ENCODE data around the gene CHST8. TPM values are rescaled to one million over a fixed set of nuclear protein-coding genes. Genes with fewer than 3 reads are reported as not detected.

Gene CHST8
- total RNA-seq, 1 donor from 2014 or later, result 0.35 TPM

DNA sequence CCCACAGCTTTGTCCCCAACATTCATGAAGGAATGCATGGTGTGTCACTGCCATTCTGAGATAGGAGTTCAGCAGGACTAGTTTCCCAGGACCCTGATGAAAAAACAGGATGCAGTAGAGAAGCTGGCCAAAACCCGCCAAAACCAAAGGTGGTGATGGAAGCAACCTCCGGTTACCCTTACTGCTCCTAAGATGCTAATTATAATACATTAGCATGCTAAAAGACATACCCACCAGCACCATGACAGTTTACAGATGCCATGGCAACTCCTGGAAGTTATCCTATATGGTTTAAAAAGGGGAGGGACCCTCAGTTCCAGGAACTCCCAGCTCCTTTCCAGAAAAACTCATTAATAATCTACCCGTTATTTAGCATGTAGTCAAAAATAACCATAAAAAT, 115.0 kb downstream of the CHST8 start:
- no peaks in the 10 kb centered on the region for H3K27me3 Mint-ChIP-seq (ENCODE audit: unreplicated experiment)
- DNase-seq (ENCODE audit: extremely low spot score, unreplicated experiment), result no peak
- H3K4me3 Mint-ChIP-seq (ENCODE audit: unreplicated experiment), result no peak overlapping the region
- H3K36me3 Mint-ChIP-seq (ENCODE audit: unreplicated experiment), result no peaks in the 10 kb centered on the region
- H3K4me1 Mint-ChIP-seq (ENCODE audit: unreplicated experiment), result no peaks in the 10 kb centered on the region
- TF ChIP-seq, protein P1, sequence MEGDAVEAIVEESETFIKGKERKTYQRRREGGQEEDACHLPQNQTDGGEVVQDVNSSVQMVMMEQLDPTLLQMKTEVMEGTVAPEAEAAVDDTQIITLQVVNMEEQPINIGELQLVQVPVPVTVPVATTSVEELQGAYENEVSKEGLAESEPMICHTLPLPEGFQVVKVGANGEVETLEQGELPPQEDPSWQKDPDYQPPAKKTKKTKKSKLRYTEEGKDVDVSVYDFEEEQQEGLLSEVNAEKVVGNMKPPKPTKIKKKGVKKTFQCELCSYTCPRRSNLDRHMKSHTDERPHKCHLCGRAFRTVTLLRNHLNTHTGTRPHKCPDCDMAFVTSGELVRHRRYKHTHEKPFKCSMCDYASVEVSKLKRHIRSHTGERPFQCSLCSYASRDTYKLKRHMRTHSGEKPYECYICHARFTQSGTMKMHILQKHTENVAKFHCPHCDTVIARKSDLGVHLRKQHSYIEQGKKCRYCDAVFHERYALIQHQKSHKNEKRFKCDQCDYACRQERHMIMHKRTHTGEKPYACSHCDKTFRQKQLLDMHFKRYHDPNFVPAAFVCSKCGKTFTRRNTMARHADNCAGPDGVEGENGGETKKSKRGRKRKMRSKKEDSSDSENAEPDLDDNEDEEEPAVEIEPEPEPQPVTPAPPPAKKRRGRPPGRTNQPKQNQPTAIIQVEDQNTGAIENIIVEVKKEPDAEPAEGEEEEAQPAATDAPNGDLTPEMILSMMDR (IDR thresholded peaks at IDR 0.05), result no peak
- no peaks in the 10 kb centered on the region for H3K9me3 Mint-ChIP-seq (ENCODE audit: unreplicated experiment)
- no peak overlapping the region for H3K27ac Mint-ChIP-seq (ENCODE audit: unreplicated experiment)

DNA sequence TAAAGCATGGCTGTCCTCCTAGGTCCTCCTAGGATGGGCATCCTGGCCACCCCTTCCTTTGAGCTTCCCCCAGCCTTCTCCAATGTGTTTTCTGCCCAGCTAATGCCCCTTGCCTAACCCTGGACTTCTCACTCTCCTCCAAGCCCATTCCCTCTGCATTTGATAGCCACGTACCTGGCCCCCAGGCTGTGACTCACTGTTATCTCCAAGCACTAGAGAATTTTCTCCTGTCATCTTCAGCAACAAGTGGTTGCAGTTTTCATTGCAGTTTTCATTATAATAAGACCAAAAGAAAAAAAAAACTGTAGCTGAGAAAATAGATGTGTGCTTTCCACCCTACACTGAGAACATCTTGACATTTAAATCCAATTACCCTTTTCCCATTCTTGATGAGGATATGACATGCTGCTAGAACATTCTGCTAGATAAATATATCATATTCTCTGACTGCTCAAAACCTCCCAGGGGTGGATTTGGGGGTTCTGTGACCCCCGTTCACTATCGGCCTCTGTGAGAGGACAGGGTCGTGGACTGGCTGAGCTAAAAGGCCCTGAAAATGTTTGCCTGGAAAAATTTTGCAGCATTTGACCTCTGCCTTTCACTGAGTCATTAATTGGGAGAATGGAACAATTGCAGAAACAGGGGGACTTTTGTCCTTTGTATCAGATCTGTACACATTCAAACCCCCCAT, 116.1 kb downstream of the CHST8 start:
- no peaks in the 10 kb centered on the region for H3K27me3 Mint-ChIP-seq (ENCODE audit: unreplicated experiment)
- no peak overlapping the region for H3K27ac Mint-ChIP-seq (ENCODE audit: unreplicated experiment)
- H3K36me3 Mint-ChIP-seq (ENCODE audit: unreplicated experiment), result no peaks in the 10 kb centered on the region
- no peak overlapping the region for H3K4me3 Mint-ChIP-seq (ENCODE audit: unreplicated experiment)
- H3K9me3 Mint-ChIP-seq (ENCODE audit: unreplicated experiment), result no peaks in the 10 kb centered on the region
- no peak for DNase-seq (ENCODE audit: extremely low spot score, unreplicated experiment)
- H3K4me1 Mint-ChIP-seq (ENCODE audit: unreplicated experiment), result no peaks in the 10 kb centered on the region
- TF ChIP-seq, protein P1 (IDR thresholded peaks at IDR 0.05), result no peak

DNA sequence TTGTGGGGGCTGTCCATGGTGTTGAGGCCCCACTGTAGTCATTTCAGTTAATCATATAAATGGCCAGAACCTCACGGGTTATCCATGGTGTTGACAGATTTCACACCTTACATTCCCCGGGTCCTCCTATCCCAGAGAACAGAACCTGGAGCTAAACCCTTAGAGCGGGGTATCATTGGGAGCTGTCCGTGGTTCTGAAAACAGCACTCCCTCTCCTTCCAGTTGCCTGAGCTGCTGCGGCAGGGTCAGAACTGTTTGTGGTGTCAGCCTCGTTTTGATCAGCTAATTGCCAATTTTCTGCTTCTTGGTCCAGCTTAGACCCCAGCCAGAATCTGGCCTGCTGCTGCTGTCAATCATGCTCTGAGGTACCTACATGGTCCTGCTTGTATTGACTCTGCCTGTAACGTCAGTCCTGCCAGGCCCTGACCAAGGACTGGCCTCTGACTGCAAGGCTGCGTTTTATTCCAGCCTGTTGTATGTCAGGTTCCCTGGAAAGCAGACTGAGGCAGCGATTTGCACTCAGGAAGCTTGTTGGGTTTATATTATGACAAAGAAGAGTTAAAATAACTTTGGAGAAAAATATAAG, 119.2 kb downstream of the CHST8 start:
- Mint-ChIP-seq H3K36me3 (ENCODE audit: unreplicated experiment) (no peaks in the 10 kb centered on the region), H3K27ac (ENCODE audit: unreplicated experiment) (no peak overlapping the region), H3K9me3 (ENCODE audit: unreplicated experiment) (no peaks in the 10 kb centered on the region), H3K4me3 (ENCODE audit: unreplicated experiment) (no peak overlapping the region), H3K27me3 (ENCODE audit: unreplicated experiment) (no peaks in the 10 kb centered on the region), H3K4me1 (ENCODE audit: unreplicated experiment) (no peaks in the 10 kb centered on the region)
- DNase-seq (ENCODE audit: extremely low spot score, unreplicated experiment), result no peak
- TF ChIP-seq, protein P1 (IDR thresholded peaks at IDR 0.05), result no peak

DNA sequence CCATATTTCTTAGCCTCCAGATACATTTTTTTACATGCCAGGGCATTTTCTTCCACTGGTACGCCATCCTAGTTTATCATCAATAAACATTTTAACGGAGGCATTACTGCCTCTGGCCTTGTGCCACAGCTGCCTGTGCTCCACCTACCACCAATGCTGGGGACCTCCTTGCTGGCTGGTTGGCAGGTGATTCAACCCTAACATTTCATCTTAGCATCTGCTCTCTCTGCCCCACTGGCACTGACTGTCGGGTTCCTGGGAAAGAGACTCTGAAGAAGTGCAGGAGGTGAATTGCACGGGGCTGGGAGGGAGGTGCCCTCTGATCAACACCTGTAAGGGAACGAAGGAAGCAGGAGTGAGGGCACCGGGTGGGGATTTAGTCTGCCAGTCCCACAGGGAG, 123.5 kb downstream of the CHST8 start:
- no peaks in the 10 kb centered on the region for H3K4me1 Mint-ChIP-seq (ENCODE audit: unreplicated experiment)
- no peak overlapping the region for H3K4me3 Mint-ChIP-seq (ENCODE audit: unreplicated experiment)
- no peak for DNase-seq (ENCODE audit: extremely low spot score, unreplicated experiment)
- no peaks in the 10 kb centered on the region for H3K36me3 Mint-ChIP-seq (ENCODE audit: unreplicated experiment)
- no peak overlapping the region for H3K27ac Mint-ChIP-seq (ENCODE audit: unreplicated experiment)
- H3K27me3 Mint-ChIP-seq (ENCODE audit: unreplicated experiment), result no peaks in the 10 kb centered on the region
- no peaks in the 10 kb centered on the region for H3K9me3 Mint-ChIP-seq (ENCODE audit: unreplicated experiment)
- TF ChIP-seq, protein P1 (IDR thresholded peaks at IDR 0.05), result no peak

DNA sequence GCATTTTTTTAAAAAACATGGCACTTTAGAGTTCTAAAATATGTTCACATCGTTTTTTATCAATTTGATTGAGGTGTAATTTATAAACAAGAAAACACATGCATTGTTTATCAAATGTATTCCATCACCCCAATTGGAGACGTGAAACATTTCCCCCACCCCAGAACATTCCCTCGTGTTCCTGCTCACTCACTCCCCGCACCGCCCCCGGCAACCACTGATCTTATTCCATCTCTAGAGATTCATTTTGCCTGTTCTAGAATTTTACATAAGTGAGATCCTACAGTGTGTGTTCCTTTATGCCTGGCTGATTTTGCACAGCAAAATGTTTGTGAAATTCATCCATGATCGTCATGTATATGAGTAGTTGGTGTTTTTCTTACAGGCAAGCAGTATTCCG, 124.4 kb downstream of the CHST8 start:
- no peak for DNase-seq (ENCODE audit: extremely low spot score, unreplicated experiment)
- TF ChIP-seq, protein P1 (IDR thresholded peaks at IDR 0.05), result no peak
- no peaks in the 10 kb centered on the region for H3K9me3 Mint-ChIP-seq (ENCODE audit: unreplicated experiment)
- H3K27me3 Mint-ChIP-seq (ENCODE audit: unreplicated experiment), result no peaks in the 10 kb centered on the region
- H3K4me1 Mint-ChIP-seq (ENCODE audit: unreplicated experiment), result no peaks in the 10 kb centered on the region
- no peaks in the 10 kb centered on the region for H3K36me3 Mint-ChIP-seq (ENCODE audit: unreplicated experiment)
- no peak overlapping the region for H3K27ac Mint-ChIP-seq (ENCODE audit: unreplicated experiment)
- H3K4me3 Mint-ChIP-seq (ENCODE audit: unreplicated experiment), result no peak overlapping the region
